Spleen (tissue), 7 donors: ENCODE measurements around the gene RBM22.

Source experiments
- POLR2AphosphoS5 ChIP-seq, 3 donors: sonication (generic); formaldehyde crosslinking; IDR thresholded peaks; one replicate each; pipeline ENCODE4 v1.5.1; 2017; ENCODE audit warnings: antibody characterized with exemption in 3 of 3
- TF ChIP-seq, protein P1 (sequence below), 11 experiments: fragments of 200-600 bp in 7 of 11; fragments of 450-650 bp in 4 of 11; sonication (generic) in 4 of 11; IDR thresholded peaks in 8 of 11; conservative IDR thresholded peaks in 3 of 11; 1 replicate in 7 of 11; 2 replicates in 4 of 11; pipeline versions ENCODE4 v1.4.0 to v1.8.0; 2016 to 2021; ENCODE audit warnings: antibody characterized with exemption in 11 of 11, inconsistent platforms in 4 of 11, mild to moderate bottlenecking in 1 of 11
- donor health status: DM: no; HTN: no; CAD: no; lungs with moderate emphysema.
- donor health status: DM: no; HTN: no; CAD: no.
- donor health status: DM: no; HTN: no; CAD: no.

DNA sequence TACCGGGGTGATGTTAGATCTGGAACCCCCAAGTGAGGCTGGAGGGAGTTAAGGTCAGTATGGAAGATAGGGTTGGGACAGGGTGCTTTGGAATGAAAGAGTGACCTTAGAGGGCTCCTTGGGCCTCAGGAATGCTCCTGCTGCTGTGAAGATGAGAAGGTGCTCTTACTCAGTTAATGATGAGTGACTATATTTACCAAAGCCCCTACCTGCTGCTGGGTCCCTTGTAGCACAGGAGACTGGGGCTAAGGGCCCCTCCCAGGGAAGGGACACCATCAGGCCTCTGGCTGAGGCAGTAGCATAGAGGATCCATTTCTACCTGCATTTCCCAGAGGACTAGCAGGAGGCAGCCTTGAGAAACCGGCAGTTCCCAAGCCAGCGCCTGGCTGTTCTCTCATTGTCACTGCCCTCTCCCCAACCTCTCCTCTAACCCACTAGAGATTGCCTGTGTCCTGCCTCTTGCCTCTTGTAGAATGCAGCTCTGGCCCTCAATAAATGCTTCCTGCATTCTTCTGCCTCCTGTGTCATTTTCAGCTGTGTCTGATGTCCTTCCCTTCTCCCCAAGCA is 42.1 kb downstream of the RBM22 start:
- TF ChIP-seq, protein P1, sequence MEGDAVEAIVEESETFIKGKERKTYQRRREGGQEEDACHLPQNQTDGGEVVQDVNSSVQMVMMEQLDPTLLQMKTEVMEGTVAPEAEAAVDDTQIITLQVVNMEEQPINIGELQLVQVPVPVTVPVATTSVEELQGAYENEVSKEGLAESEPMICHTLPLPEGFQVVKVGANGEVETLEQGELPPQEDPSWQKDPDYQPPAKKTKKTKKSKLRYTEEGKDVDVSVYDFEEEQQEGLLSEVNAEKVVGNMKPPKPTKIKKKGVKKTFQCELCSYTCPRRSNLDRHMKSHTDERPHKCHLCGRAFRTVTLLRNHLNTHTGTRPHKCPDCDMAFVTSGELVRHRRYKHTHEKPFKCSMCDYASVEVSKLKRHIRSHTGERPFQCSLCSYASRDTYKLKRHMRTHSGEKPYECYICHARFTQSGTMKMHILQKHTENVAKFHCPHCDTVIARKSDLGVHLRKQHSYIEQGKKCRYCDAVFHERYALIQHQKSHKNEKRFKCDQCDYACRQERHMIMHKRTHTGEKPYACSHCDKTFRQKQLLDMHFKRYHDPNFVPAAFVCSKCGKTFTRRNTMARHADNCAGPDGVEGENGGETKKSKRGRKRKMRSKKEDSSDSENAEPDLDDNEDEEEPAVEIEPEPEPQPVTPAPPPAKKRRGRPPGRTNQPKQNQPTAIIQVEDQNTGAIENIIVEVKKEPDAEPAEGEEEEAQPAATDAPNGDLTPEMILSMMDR (IDR thresholded peaks at IDR 0.05 in 8 of 11, conservative IDR thresholded peaks at IDR 0.05 in 3 of 11), result no peak
- TF ChIP-seq POLR2AphosphoS5 (IDR thresholded peaks at IDR 0.05), result no peak
